ENCODE data around the gene LAGE3.

DNA sequence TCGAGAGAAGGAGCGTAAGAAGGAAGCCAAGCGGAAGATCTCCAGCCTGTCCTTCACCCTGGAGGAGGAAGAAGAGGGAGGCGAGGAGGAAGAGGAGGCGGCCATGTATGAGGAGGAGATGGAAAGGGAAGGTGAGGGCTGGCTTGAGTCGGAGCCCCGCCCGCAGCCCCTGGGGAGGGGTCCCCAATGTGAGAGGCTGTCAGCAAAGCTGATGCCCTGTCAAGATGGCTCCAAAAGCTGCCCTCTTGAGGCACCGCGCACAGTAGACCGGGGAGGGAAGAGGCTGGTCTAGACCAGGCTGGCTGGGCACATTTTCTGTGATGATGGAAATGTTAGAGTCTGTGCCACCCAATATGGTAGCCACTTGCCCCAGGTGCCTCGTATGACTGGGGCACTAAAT lies 32.7 kb downstream of the LAGE3 start:
- TF ChIP-seq, protein P1, sequence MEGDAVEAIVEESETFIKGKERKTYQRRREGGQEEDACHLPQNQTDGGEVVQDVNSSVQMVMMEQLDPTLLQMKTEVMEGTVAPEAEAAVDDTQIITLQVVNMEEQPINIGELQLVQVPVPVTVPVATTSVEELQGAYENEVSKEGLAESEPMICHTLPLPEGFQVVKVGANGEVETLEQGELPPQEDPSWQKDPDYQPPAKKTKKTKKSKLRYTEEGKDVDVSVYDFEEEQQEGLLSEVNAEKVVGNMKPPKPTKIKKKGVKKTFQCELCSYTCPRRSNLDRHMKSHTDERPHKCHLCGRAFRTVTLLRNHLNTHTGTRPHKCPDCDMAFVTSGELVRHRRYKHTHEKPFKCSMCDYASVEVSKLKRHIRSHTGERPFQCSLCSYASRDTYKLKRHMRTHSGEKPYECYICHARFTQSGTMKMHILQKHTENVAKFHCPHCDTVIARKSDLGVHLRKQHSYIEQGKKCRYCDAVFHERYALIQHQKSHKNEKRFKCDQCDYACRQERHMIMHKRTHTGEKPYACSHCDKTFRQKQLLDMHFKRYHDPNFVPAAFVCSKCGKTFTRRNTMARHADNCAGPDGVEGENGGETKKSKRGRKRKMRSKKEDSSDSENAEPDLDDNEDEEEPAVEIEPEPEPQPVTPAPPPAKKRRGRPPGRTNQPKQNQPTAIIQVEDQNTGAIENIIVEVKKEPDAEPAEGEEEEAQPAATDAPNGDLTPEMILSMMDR (conservative IDR thresholded peaks at IDR 0.05; ENCODE audit: low read length): no peak
- TF ChIP-seq EZH2phosphoT487 (IDR thresholded peaks at IDR 0.05; ENCODE audit: borderline replicate concordance): no peak

Data from Loucy (cell line).